ENCODE data around the gene RHBDD2. TPM values are rescaled to one million over a fixed set of nuclear protein-coding genes. Genes with fewer than 3 reads are reported as not detected.
"Not testable (repeated sequence)": the region's sequence is repeated elsewhere in the genome, so short reads cannot be mapped to it uniquely, and the experiment has no call there.

The RHBDD2 gene
- polyA plus RNA-seq, 1 donor from 2014 or later = 76.4 TPM

GRCh38 chr7:75870557-75871161, 8.2 kb upstream of the RHBDD2 start:
- H3K4me2 ChIP-seq (ENCODE audit: low read length) = no peak overlapping the region
- no peak overlapping the region for H3K27ac ChIP-seq (ENCODE audit: low read length)
- no peaks in the 10 kb centered on the region for H3K9me2 ChIP-seq (ENCODE audit: insufficient read depth, low read length)
- no peaks in the 10 kb centered on the region for H3K27me3 ChIP-seq (ENCODE audit: insufficient read depth, low read depth, low read length)
- no peaks in the 10 kb centered on the region for H3K9me3 ChIP-seq (ENCODE audit: low read length)
- H3K36me3 ChIP-seq (ENCODE audit: insufficient read depth, low read length) = no peaks in the 10 kb centered on the region
- no peak overlapping the region for H2AFZ ChIP-seq (ENCODE audit: low read depth, low read length)
- TF ChIP-seq EP300 (conservative IDR thresholded peaks at IDR 0.05; ENCODE audit: poor library complexity, severe bottlenecking) = no peak
- TF ChIP-seq CTCF (IDR thresholded peaks at IDR 0.05; ENCODE audit: poor library complexity, severe bottlenecking) = no peak
- no peak for TF ChIP-seq TAF1 (IDR thresholded peaks at IDR 0.05; ENCODE audit: low read depth)
- H3F3A ChIP-seq (ENCODE audit: insufficient read depth, low read length, poor library complexity, severe bottlenecking) = no peaks in the 10 kb centered on the region
- no peaks in the 10 kb centered on the region for H3K79me2 ChIP-seq (replicated peaks; ENCODE audit: insufficient read depth, low read length)
- no peaks in the 10 kb centered on the region for H4K20me1 ChIP-seq (ENCODE audit: insufficient read depth)
- no peak overlapping the region for H3K9ac ChIP-seq (ENCODE audit: low read length)
- H3K4me3 ChIP-seq (ENCODE audit: low read length) = no peak overlapping the region

- H3F3A ChIP-seq (ENCODE audit: insufficient read depth, low read length, poor library complexity, severe bottlenecking) = no peaks in the 10 kb centered on the region
- H3K9ac ChIP-seq (ENCODE audit: low read length) = no peak overlapping the region
- H4K20me1 ChIP-seq (ENCODE audit: insufficient read depth) = no peaks in the 10 kb centered on the region
- no peak overlapping the region for H2AFZ ChIP-seq (ENCODE audit: low read depth, low read length)
- no peak overlapping the region for H3K4me3 ChIP-seq (ENCODE audit: low read length)
- no peaks in the 10 kb centered on the region for H3K27me3 ChIP-seq (ENCODE audit: insufficient read depth, low read depth, low read length)
- no peak overlapping the region for H3K4me2 ChIP-seq (ENCODE audit: low read length)
- no peaks in the 10 kb centered on the region for H3K79me2 ChIP-seq (replicated peaks; ENCODE audit: insufficient read depth, low read length)
- TF ChIP-seq EZH2 (IDR thresholded peaks at IDR 0.05; ENCODE audit: borderline replicate concordance, insufficient read depth, low read length, poor library complexity, severe bottlenecking) (no peak), CTCF (IDR thresholded peaks at IDR 0.05; ENCODE audit: poor library complexity, severe bottlenecking) (no peak), POLR2AphosphoS5 (IDR thresholded peaks at IDR 0.05) (no peak), MXI1 (conservative IDR thresholded peaks at IDR 0.05; ENCODE audit: poor library complexity, severe bottlenecking) (no peak), TAF1 (IDR thresholded peaks at IDR 0.05; ENCODE audit: low read depth) (no peak), EP300 (conservative IDR thresholded peaks at IDR 0.05; ENCODE audit: poor library complexity, severe bottlenecking) (no peak), RAD21 (conservative IDR thresholded peaks at IDR 0.05) (no peak), REST (IDR thresholded peaks at IDR 0.05; ENCODE audit: borderline replicate concordance) (no peak), SMC3 (conservative IDR thresholded peaks at IDR 0.05; ENCODE audit: poor library complexity) (no peak)
- H3K9me2 ChIP-seq (ENCODE audit: insufficient read depth, low read length) = no peaks in the 10 kb centered on the region
- H3K9me3 ChIP-seq (ENCODE audit: low read length) = no peaks in the 10 kb centered on the region
- H3K27ac ChIP-seq (ENCODE audit: low read length) = no peak overlapping the region
- H3K36me3 ChIP-seq (ENCODE audit: insufficient read depth, low read length) = no peaks in the 10 kb centered on the region
Measured at GRCh38 chr7:75872073-75872782, 6.6 kb upstream of the RHBDD2 start.

GRCh38 chr7:75874180-75874579, 4.7 kb upstream of the RHBDD2 start:
- not testable (repeated sequence) for H3K4me3 ChIP-seq (ENCODE audit: low read length); H3K9me2 ChIP-seq (ENCODE audit: insufficient read depth, low read length); H4K20me1 ChIP-seq (ENCODE audit: insufficient read depth); H3K9me3 ChIP-seq (ENCODE audit: low read length); H3F3A ChIP-seq (ENCODE audit: insufficient read depth, low read length, poor library complexity, severe bottlenecking); H3K79me2 ChIP-seq (replicated peaks; ENCODE audit: insufficient read depth, low read length); H3K9ac ChIP-seq (ENCODE audit: low read length); H3K36me3 ChIP-seq (ENCODE audit: insufficient read depth, low read length); H3K27ac ChIP-seq (ENCODE audit: low read length); H3K4me2 ChIP-seq (ENCODE audit: low read length); H2AFZ ChIP-seq (ENCODE audit: low read depth, low read length); H3K27me3 ChIP-seq (ENCODE audit: insufficient read depth, low read depth, low read length)
